ENCODE measurements around the gene VNN1. TPM values are rescaled to one million over a fixed set of nuclear protein-coding genes. Genes with fewer than 3 reads are reported as not detected.
A peak's percentile ranks its signal among the peaks of the same experiment; 100 is the strongest.
"Not testable (repeated sequence)": the region's sequence is repeated elsewhere in the genome, so short reads cannot be mapped to it uniquely, and the experiment has no call there.

The VNN1 gene
- total RNA-seq, 2 donors from 2014 or later, result not detected

GRCh38 chr6:132683543-132683942, 30.3 kb downstream of the VNN1 start:
- DNase-seq (no peak), ATAC-seq (replicated peaks in 1 of 2) (no peak)
- no peak overlapping the region for H3K27ac Mint-ChIP-seq
- H3K36me3 Mint-ChIP-seq (ENCODE audit: insufficient read depth in 2 of 2), result no peaks in the 10 kb centered on the region
- H3K4me1 Mint-ChIP-seq (ENCODE audit: low read depth), result no peaks in the 10 kb centered on the region
- no peak overlapping the region for H3K4me3 Mint-ChIP-seq
- H3K9me3 Mint-ChIP-seq, result no peaks in the 10 kb centered on the region
- H3K27me3 Mint-ChIP-seq (ENCODE audit: low read depth), result peaks cover 22% of the 10 kb centered on the region

DNA sequence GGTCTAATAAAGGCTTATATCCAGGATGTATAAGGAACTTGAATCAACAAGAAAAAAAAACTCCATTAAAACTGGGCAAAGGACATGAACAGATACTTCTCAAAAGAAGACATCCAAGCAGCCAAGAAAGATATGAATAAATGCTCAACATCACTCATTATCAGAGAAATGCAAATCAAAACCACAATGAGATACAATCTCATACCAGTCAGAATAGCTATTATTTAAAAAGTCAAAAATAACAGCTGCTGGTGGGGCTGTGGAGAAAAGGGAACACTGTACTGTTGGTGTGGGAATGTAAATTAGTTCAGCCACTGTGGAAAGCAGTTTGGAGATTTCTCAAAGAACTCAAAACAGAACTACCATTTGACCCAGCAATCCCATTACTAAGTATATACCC, 34.8 kb downstream of the VNN1 start:
- not testable (repeated sequence) for H3K4me1 Mint-ChIP-seq (ENCODE audit: low read depth); H3K4me3 Mint-ChIP-seq; H3K36me3 Mint-ChIP-seq (ENCODE audit: insufficient read depth in 2 of 2); DNase-seq; ATAC-seq (replicated peaks in 1 of 2); H3K9me3 Mint-ChIP-seq; H3K27ac Mint-ChIP-seq
- H3K27me3 Mint-ChIP-seq (ENCODE audit: low read depth), result peaks cover 17% of the 10 kb centered on the region

GRCh38 chr6:132675749-132676148, 38.1 kb downstream of the VNN1 start:
- no peaks in the 10 kb centered on the region for H3K4me1 Mint-ChIP-seq (ENCODE audit: low read depth)
- H3K9me3 Mint-ChIP-seq, result no peaks in the 10 kb centered on the region
- peaks cover 11% of the 10 kb centered on the region for H3K27me3 Mint-ChIP-seq (ENCODE audit: low read depth)
- H3K27ac Mint-ChIP-seq, result no peak overlapping the region
- no peak overlapping the region for H3K4me3 Mint-ChIP-seq
- H3K36me3 Mint-ChIP-seq (ENCODE audit: insufficient read depth in 2 of 2), result no peaks in the 10 kb centered on the region
- no peak for DNase-seq
- no peak for ATAC-seq (replicated peaks in 1 of 2)

- no peaks in the 10 kb centered on the region for H3K4me1 Mint-ChIP-seq (ENCODE audit: low read depth)
- no peaks in the 10 kb centered on the region for H3K36me3 Mint-ChIP-seq (ENCODE audit: insufficient read depth in 2 of 2)
- H3K27me3 Mint-ChIP-seq (ENCODE audit: low read depth), result peaks cover 13% of the 10 kb centered on the region
These were observed 38.9 kb downstream of the VNN1 start for GRCh38 chr6:132675002-132675401.

GRCh38 chr6:132673376-132674094, 40.3 kb downstream of the VNN1 start:
- ATAC-seq (replicated peaks in 1 of 2) (no peak), DNase-seq (no peak)
- Mint-ChIP-seq H3K27ac (no peak overlapping the region), H3K27me3 (ENCODE audit: low read depth) (peaks cover 15% of the 10 kb centered on the region), H3K9me3 (no peaks in the 10 kb centered on the region), H3K4me3 (no peak overlapping the region), H3K4me1 (ENCODE audit: low read depth) (peaks cover 4% of the 10 kb centered on the region), H3K36me3 (ENCODE audit: insufficient read depth in 2 of 2) (no peaks in the 10 kb centered on the region)

More at GRCh38 chr6:132675002-132675401, 38.9 kb downstream of the VNN1 start:
- Mint-ChIP-seq H3K9me3 (no peaks in the 10 kb centered on the region), H3K27ac (no peak overlapping the region), H3K4me3 (no peak overlapping the region)
- no peak for DNase-seq
- no peak for ATAC-seq (replicated peaks in 1 of 2)

- H3K27me3 Mint-ChIP-seq (ENCODE audit: low read depth), result peaks cover 7% of the 10 kb centered on the region
- H3K4me3 Mint-ChIP-seq, result no peak overlapping the region
- no peaks in the 10 kb centered on the region for H3K9me3 Mint-ChIP-seq
- no peak overlapping the region for H3K27ac Mint-ChIP-seq
- ATAC-seq (replicated peaks in 1 of 2) (no peak), DNase-seq (no peak)
- peaks cover 4% of the 10 kb centered on the region for H3K4me1 Mint-ChIP-seq (ENCODE audit: low read depth)
- no peaks in the 10 kb centered on the region for H3K36me3 Mint-ChIP-seq (ENCODE audit: insufficient read depth in 2 of 2)
These were observed 42.6 kb downstream of the VNN1 start for GRCh38 chr6:132671295-132671694.

DNA sequence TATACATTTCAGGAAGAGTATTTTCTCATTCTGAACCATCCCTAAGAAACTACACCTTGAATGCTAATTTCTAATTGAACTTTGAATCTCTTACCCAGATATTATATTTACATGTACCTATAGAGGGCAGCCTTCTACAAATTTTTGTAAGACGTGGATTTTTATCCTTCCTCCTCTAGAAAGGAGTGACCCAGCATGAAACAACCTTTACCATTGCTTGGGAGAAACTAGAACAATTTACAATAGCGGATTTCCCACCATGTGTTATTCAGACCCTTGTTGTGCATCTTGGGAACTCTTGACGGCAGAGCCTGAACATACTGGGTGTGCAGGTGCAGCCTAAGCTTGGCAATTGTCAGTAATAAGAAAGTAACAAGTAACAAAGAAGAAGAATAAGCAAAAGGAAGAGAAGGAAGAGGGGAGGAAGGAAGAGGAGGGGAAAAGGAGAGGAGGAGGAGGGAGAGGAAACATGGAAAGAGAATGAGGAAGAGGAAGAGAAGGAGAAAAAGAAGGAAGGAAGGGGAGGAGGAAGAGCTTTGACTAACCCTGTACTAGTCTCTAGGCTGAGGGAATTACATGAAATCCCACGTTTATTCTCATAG, 44.1 kb downstream of the VNN1 start:
- Mint-ChIP-seq H3K36me3 (ENCODE audit: insufficient read depth in 2 of 2) (no peaks in the 10 kb centered on the region), H3K9me3 (no peaks in the 10 kb centered on the region)

DNA sequence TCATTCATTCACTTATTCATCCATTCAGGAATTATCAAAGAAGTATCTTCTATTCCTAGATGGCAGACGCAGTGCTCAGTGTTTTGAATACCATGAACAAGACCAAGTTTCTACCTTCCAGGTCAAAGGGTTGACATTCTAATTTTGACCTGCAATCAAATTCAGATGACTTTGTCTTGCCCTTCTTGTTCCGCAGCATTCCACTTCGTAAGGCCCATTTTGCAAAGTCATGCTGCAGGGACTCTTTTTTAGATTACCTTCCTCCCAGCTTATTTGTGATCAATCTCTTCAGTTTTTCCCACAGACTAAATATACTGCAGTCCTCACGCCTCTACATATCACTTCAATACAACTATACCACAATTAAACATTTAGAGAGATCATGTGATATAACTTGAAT, 47.7 kb downstream of the VNN1 start:
- no peak overlapping the region for H3K4me3 Mint-ChIP-seq
- DNase-seq (no peak), ATAC-seq (replicated peaks in 1 of 2) (no peak)
- peaks cover 7% of the 10 kb centered on the region for H3K27me3 Mint-ChIP-seq (ENCODE audit: low read depth)
- H3K4me1 Mint-ChIP-seq (ENCODE audit: low read depth), result peaks cover 4% of the 10 kb centered on the region
- no peaks in the 10 kb centered on the region for H3K9me3 Mint-ChIP-seq
- H3K36me3 Mint-ChIP-seq (ENCODE audit: insufficient read depth in 2 of 2), result no peaks in the 10 kb centered on the region
- H3K27ac Mint-ChIP-seq, result no peak overlapping the region

More for the DNA sequence above, 44.1 kb downstream of the VNN1 start:
- peak overlapping the region in 1 of 2 donors; percentile 46 for H3K4me3 Mint-ChIP-seq
- peak; percentile 51 to 56 for ATAC-seq (replicated peaks in 1 of 2)
- no peak for DNase-seq
- peaks cover 7% of the 10 kb centered on the region for H3K27me3 Mint-ChIP-seq (ENCODE audit: low read depth)
- H3K27ac Mint-ChIP-seq, result no peak overlapping the region
- peaks cover 4% of the 10 kb centered on the region for H3K4me1 Mint-ChIP-seq (ENCODE audit: low read depth)

GRCh38 chr6:132664309-132665034, 49.4 kb downstream of the VNN1 start:
- ATAC-seq (replicated peaks in 1 of 2) (no peak), DNase-seq (no peak)
- H3K27ac Mint-ChIP-seq, result no peak overlapping the region
- no peaks in the 10 kb centered on the region for H3K9me3 Mint-ChIP-seq
- H3K27me3 Mint-ChIP-seq (ENCODE audit: low read depth), result no peaks in the 10 kb centered on the region
- H3K36me3 Mint-ChIP-seq (ENCODE audit: insufficient read depth in 2 of 2), result no peaks in the 10 kb centered on the region
- no peaks in the 10 kb centered on the region for H3K4me1 Mint-ChIP-seq (ENCODE audit: low read depth)
- H3K4me3 Mint-ChIP-seq, result no peak overlapping the region

GRCh38 chr6:132663661-132664060, 50.2 kb downstream of the VNN1 start:
- H3K27ac Mint-ChIP-seq, result no peak overlapping the region

GRCh38 chr6:132661906-132662305, 51.9 kb downstream of the VNN1 start:
- Mint-ChIP-seq H3K9me3 (no peaks in the 10 kb centered on the region), H3K27me3 (ENCODE audit: low read depth) (no peaks in the 10 kb centered on the region), H3K36me3 (ENCODE audit: insufficient read depth in 2 of 2) (no peaks in the 10 kb centered on the region), H3K4me1 (ENCODE audit: low read depth) (no peaks in the 10 kb centered on the region), H3K4me3 (no peak overlapping the region), H3K27ac (no peak overlapping the region)
- DNase-seq (no peak), ATAC-seq (replicated peaks in 1 of 2) (no peak)

More at GRCh38 chr6:132663661-132664060, 50.2 kb downstream of the VNN1 start:
- Mint-ChIP-seq H3K36me3 (ENCODE audit: insufficient read depth in 2 of 2) (no peaks in the 10 kb centered on the region), H3K4me1 (ENCODE audit: low read depth) (no peaks in the 10 kb centered on the region), H3K9me3 (no peaks in the 10 kb centered on the region), H3K27me3 (ENCODE audit: low read depth) (no peaks in the 10 kb centered on the region), H3K4me3 (no peak overlapping the region)
- DNase-seq (no peak), ATAC-seq (replicated peaks in 1 of 2) (no peak)

- no peaks in the 10 kb centered on the region for H3K4me1 Mint-ChIP-seq (ENCODE audit: low read depth)
- no peak within 1 kb of the TSS for H3K4me3 Mint-ChIP-seq
- no peaks in the 10 kb centered on the region for H3K36me3 Mint-ChIP-seq (ENCODE audit: insufficient read depth in 2 of 2)
- no peak for ATAC-seq (replicated peaks in 1 of 2)
- H3K9me3 Mint-ChIP-seq, result no peaks in the 10 kb centered on the region
- no peak for DNase-seq
- no peaks in the 10 kb centered on the region for H3K27me3 Mint-ChIP-seq (ENCODE audit: low read depth)
- H3K27ac Mint-ChIP-seq, result no peak within 1 kb of the TSS
These were observed 54.8 kb downstream of the VNN1 start, which contains the start of gene TAAR1 for GRCh38 chr6:132659082-132659481. TSS of gene TAAR1 (minus strand) at chr6:132659182. CDS start at chr6:132646003, 13,179 bp downstream.

- Mint-ChIP-seq H3K27me3 (ENCODE audit: low read depth) (no peaks in the 10 kb centered on the region), H3K4me1 (ENCODE audit: low read depth) (no peaks in the 10 kb centered on the region), H3K36me3 (ENCODE audit: insufficient read depth in 2 of 2) (no peaks in the 10 kb centered on the region), H3K27ac (no peak overlapping the region), H3K9me3 (no peaks in the 10 kb centered on the region), H3K4me3 (no peak overlapping the region)
- ATAC-seq (replicated peaks in 1 of 2), result no peak
- DNase-seq, result no peak
These were observed 62.8 kb downstream of the VNN1 start for GRCh38 chr6:132651062-132651461.

All from activated T-cell treated with anti-CD3 and anti-CD28 coated beads, Interleukin-2, amount 50 U/mL, for 72 hours (primary cell).